ENCODE results near the gene ZBTB5. TPM values are rescaled to one million over a fixed set of nuclear protein-coding genes. Genes with fewer than 3 reads are reported as not detected.

Gene ZBTB5
- total and polyA plus RNA-seq, 9 of the 15 experiments (the other 6 are each of a cell fraction or from before 2014, with no cell fraction given): 2.3 to 43.2 (median 15.5) TPM

- Histone ChIP-seq H3K4me2 (ENCODE audit: insufficient read depth, low read length) (no peak overlapping the region), H4K20me1 (replicated peaks; ENCODE audit: control insufficient read depth, insufficient read depth, low read length) (no peaks in the 10 kb centered on the region), H3K27ac (ENCODE audit: extremely low read depth, low read depth, low read length) (no peak overlapping the region), H3K9me3 (replicated peaks; ENCODE audit: control insufficient read depth, insufficient read depth, low read depth, low read length) (no peaks in the 10 kb centered on the region), H2AFZ (ENCODE audit: low read depth, low read length) (no peak overlapping the region), H3K9ac (ENCODE audit: insufficient read depth in 1 of 2, low read depth in 2 of 2, low read length in 2 of 2) (no peak overlapping the region; a peak in 1 of 4 replicates), H3K27me3 (ENCODE audit: control insufficient read depth in 2 of 2, insufficient read depth in 2 of 2, low read length in 2 of 2) (no peaks in the 10 kb centered on the region), H3K4me1 (replicated peaks in 1 of 2; ENCODE audit: control insufficient read depth in 2 of 2, insufficient read depth in 2 of 2, low read length in 2 of 2) (peaks cover 10 to 14% of the 10 kb centered on the region in 2 experiments), H3K4me3 (no peak overlapping the region), H3K9me1 (ENCODE audit: control insufficient read depth, insufficient read depth, low read length) (no peaks in the 10 kb centered on the region), H3K36me3 (ENCODE audit: control insufficient read depth, insufficient read depth, low read length) (no peaks in the 10 kb centered on the region), H3K79me2 (ENCODE audit: control insufficient read depth, insufficient read depth, low read length) (peaks cover 6% of the 10 kb centered on the region; the same call in 2 of the 3 replicates)
- TF ChIP-seq PYGO2 (tag; IDR thresholded peaks at IDR 0.05): no peak
- 0 out of 6 replicates have a peak, but pooled peaks of 1 of the 3 experiments have one; percentile 2 for TF ChIP-seq CTCF (IDR thresholded peaks at IDR 0.05 in 2 of 3, conservative IDR thresholded peaks at IDR 0.05 in 1 of 3; ENCODE audit: insufficient read depth in 2 of 3, low read depth in 1 of 3, low read length in 3 of 3)
- no peak for TF ChIP-seq NR2C1 (IDR thresholded peaks at IDR 0.05)
- TF ChIP-seq NR2C1 (tag; IDR thresholded peaks at IDR 0.05): no peak
- TF ChIP-seq ESRRA (IDR thresholded peaks at IDR 0.05; ENCODE audit: borderline replicate concordance, low read depth): peak; percentile 72
- DNase-seq (ENCODE audit: extremely low read depth in 1 of 4, low spot score in 3 of 4): no peak
- ChIA-PET CTCF (ENCODE audit: low intra/inter-chr PET ratio) (no interaction called here), POLR2A (no interaction called here)
- no peak for FAIRE-seq
- no TSS peak for BruUV-seq (replicated peaks)
- intact Hi-C loops (cut with micrococcal nuclease) (no loop called here), in situ Hi-C loops (cut with MboI) (no loop called here)
- no peak for ATAC-seq
- WGBS (ENCODE audit: insufficient coverage, low coverage, missing lambda C conversion rate): 48% methylated on average over 9 of the region's 9 CpGs
Observed at GRCh38 chr9:37417252-37417803, 47.9 kb downstream of the ZBTB5 start.

Measured in K562 (cell line).